ENCODE data around the gene CLCNKB. TPM values are rescaled to one million over a fixed set of nuclear protein-coding genes. Genes with fewer than 3 reads are reported as not detected.
"Not testable (repeated sequence)": the region's sequence is repeated elsewhere in the genome, so short reads cannot be mapped to it uniquely, and the experiment has no call there.

The CLCNKB gene
- total RNA-seq, 4 donors from 2014 or later, result 0.38 to 2.2 (median 1.6) TPM; not detected in 1

DNA sequence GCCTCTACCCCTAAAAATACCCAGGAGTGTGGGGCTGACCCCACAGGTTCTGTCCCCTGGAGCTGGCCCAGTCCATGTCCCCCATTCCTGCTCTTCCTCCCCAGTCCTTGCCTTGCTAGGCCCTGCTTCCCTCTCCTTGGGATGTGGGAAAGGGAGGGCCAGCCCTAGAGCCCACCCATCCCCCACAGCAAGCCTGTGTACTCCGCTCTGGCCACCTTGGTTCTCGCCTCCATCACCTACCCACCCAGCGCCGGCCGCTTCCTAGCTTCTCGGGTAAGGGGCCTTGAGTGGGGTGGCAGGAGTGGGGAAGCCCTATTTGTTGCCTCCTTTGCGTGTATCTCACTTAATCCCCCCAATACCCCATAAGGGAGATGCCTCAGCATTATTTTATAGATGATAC, 6.7 kb downstream of the CLCNKB start:
- TF ChIP-seq, protein P1, sequence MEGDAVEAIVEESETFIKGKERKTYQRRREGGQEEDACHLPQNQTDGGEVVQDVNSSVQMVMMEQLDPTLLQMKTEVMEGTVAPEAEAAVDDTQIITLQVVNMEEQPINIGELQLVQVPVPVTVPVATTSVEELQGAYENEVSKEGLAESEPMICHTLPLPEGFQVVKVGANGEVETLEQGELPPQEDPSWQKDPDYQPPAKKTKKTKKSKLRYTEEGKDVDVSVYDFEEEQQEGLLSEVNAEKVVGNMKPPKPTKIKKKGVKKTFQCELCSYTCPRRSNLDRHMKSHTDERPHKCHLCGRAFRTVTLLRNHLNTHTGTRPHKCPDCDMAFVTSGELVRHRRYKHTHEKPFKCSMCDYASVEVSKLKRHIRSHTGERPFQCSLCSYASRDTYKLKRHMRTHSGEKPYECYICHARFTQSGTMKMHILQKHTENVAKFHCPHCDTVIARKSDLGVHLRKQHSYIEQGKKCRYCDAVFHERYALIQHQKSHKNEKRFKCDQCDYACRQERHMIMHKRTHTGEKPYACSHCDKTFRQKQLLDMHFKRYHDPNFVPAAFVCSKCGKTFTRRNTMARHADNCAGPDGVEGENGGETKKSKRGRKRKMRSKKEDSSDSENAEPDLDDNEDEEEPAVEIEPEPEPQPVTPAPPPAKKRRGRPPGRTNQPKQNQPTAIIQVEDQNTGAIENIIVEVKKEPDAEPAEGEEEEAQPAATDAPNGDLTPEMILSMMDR (IDR thresholded peaks at IDR 0.05), result no peak
- DNase-seq (ENCODE audit: low spot score), result no peak
- ATAC-seq (ENCODE audit: low FRiP score), result no peak

DNA sequence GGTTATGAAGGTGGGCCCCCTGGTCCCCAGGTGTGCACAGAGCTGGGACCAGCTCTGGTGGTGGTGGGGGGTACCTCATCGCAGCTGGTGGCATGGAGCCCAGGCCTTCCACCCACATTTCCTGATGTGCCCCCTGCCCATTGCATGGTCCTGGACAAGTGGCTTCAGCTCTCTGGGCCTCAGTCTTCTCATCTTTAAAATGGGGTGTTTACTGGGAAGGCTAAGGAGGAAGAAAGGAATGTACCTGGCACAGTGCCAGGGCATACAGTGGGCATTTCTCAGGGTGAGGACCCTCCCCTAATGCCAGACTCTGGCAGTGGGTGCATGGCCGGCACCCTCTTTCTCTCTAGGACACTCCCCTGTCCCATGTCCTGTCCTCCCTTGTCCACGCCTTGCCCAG, 7.5 kb downstream of the CLCNKB start:
- no peak for DNase-seq (ENCODE audit: low spot score)
- no peak for ATAC-seq (ENCODE audit: low FRiP score)
- TF ChIP-seq, protein P1 (IDR thresholded peaks at IDR 0.05), result no peak

DNA sequence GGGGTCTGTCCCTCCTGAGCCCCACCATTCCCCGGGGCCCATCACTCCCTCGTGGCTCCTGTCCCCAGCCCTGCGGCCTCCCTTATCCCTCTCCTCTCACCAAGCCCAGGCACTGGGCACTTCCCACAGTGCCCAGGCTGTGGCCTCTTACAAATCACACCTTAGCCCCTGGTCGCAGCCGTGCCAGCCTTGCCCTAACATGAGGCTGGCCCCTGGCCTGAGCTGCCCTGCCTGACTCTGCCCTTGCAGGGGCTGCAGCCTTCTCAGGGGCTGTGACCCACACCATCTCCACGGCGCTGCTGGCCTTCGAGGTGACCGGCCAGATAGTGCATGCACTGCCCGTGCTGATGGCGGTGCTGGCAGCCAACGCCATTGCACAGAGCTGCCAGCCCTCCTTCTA, 8.4 kb downstream of the CLCNKB start:
- not testable (repeated sequence) for ATAC-seq (ENCODE audit: low FRiP score); DNase-seq (ENCODE audit: low spot score)

DNA sequence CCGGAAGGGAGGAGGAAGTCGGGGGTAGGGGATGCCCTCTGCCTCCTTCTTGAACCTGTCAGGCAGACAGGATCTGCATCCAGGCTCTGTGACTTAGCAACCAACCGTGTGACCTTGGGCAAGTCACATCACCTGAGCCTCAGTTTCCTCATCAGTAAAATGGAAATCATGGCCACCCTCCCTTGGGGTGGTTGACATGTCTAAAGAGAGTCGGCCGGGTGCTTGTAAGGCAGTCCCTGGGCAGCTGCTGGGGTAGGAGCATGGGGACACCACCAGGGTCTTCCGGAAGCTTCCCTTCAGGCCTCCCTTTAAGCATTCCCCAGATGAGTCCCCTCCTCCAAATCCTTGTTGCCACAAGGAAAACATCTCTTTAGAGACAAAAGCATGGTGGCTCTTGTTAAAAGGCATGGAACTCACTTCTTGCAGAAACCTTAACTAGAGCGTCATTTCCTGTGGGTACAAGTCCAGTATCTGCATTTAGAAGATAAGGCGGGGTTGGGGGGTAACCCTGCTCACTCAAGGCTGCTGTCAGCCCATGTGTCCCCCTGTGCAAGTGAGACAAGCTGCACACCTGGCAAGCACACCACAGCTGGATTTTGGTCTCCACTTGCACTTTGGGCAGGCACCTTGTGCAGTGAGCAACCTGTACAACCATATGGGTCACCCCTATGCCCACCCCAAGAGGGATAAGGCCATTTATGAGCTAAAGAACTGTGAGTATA, 10.4 kb downstream of the CLCNKB start:
- TF ChIP-seq, protein P1 (IDR thresholded peaks at IDR 0.05), result no peak
- DNase-seq (ENCODE audit: low spot score) (no peak), ATAC-seq (ENCODE audit: low FRiP score) (no peak)

DNA sequence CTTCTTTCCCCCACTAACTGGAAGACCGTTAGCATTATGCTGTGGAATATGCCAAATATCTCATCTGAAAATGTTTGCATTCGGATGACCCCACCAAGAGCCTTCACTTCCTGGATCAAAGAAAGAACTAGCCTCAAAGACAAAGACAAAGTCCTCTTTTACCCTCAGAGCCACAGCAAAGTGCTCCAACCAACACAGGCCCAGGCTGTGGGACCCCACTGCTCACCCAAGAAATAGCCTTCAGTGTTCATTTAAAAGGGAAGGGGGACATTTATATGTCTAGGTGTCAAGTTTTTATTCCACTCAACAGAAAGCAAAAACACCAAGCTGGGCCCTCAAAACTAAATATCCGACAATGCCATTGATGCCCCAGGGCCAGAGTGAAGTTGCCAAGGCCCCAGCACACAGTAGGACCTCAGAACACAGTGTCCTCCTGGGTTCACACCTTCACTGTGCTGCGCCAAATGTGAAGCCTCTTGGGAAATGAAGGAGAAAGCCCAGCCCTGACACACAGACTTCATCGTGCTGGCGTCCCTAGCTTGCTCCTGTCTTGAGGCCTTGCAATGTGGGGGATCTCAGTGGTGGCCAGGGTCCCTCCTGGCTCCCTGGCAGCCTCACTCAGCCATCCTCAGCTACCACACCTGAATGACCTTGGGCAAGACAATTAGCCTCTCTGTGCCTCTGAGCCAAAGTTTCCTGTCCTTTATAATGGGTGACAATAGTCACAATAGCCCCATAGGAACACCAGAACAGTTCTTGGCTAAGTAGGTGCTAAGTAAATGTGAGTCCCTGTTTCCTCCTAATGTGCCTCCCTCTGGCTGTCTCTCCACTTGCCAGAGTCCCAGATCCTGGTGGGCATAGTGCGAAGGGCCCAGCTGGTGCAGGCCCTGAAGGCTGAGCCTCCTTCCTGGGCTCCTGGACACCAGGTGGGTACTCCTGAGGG, 11.3 kb downstream of the CLCNKB start:
- TF ChIP-seq, protein P1 (IDR thresholded peaks at IDR 0.05), result no peak
- DNase-seq (ENCODE audit: low spot score) (no peak), ATAC-seq (ENCODE audit: low FRiP score) (no peak)

DNA sequence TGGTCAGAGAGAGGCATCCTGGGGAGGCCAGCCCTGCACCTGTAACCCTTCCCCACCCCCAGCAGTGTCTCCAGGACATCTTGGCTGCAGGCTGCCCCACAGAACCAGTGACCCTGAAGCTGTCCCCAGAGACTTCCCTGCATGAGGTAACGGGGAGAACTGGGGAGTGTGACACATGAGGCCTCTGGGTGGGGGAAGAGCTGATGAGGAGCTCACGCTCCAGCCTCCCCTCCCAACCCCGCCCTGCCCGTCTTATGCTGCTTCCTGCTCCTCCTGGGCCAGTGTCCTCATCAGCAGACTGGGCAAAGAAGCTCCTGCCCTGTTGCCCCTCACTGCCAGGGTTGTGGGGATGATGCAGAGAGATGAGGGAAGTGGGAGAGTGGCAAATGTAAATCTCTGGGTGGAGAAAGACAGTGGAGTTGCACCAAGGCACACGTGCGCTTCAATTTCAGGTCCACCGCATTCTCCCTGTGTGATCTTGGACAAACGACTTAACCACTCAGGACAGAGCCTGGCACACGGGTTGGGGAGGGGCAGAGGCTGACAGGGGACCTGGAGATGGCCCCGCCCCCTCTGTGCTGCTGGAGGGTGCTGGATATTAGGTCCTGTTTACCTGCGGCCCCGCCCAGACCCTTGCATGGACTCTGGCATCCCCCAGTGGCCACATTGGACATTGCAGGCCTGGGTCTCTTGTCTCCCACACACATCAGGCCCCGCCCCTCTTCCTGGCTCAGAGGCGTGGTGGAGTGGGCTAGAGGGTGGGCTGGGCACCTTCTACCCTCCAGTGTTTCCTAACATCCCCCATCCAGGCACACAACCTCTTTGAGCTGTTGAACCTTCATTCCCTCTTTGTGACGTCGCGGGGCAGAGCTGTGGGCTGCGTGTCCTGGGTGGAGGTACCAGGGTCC, 12.3 kb downstream of the CLCNKB start:
- TF ChIP-seq, protein P1 (IDR thresholded peaks at IDR 0.05), result peak in 1 of 3 donors; percentile 93
- peak; percentile 84 for DNase-seq (ENCODE audit: low spot score)
- ATAC-seq (ENCODE audit: low FRiP score), result peak; percentile 88

DNA sequence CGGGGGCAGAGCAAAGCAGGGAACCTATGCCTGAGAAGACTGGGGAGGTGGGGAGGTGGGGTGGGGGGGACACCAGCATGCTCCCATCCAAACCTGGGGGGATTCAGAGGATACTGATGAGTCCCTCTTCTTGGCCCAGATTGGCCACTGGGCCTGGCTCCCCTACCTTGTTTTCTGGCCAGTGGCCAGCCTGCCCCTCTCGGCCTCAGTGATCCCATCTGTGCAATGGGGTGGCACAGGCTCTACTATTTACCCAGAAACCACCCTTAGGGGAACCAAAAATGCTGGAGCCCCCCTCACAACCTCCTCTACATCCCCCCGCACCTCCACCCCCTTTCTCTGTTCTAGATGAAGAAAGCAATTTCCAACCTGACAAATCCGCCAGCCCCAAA, 12.9 kb downstream of the CLCNKB start:
- ATAC-seq (ENCODE audit: low FRiP score); DNase-seq (ENCODE audit: low spot score): not testable (repeated sequence)

DNA sequence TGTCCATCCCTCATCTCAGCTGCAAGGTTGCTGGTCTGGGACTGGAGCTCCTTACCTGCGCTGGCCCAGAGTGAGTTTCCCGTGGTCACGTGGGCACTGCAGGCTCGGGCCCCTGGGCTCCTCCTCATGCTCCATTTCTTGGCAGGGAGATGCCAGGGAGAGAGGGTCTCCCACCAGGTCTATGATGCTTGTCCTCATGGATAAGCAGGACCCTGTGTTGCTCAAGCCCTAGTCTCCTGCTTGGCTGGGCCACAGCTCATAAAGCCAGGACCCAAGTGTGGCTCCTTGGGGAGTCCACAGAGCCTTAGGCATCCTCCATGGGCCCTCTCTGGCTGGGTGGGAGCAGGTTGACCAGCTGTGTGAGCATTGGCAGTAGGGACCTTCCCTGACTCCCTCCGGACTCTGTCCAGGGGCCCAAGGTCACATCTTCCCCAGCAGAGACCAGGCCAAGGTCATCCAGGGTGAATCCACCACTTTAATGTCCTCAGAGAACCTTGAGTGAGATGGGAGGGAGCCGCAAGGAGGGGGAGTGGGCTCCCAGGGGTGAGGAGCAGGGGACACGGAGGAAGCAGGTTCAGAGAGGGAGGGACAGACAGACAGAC, 13.8 kb downstream of the CLCNKB start:
- DNase-seq (ENCODE audit: low spot score); ATAC-seq (ENCODE audit: low FRiP score): not testable (repeated sequence)

DNA sequence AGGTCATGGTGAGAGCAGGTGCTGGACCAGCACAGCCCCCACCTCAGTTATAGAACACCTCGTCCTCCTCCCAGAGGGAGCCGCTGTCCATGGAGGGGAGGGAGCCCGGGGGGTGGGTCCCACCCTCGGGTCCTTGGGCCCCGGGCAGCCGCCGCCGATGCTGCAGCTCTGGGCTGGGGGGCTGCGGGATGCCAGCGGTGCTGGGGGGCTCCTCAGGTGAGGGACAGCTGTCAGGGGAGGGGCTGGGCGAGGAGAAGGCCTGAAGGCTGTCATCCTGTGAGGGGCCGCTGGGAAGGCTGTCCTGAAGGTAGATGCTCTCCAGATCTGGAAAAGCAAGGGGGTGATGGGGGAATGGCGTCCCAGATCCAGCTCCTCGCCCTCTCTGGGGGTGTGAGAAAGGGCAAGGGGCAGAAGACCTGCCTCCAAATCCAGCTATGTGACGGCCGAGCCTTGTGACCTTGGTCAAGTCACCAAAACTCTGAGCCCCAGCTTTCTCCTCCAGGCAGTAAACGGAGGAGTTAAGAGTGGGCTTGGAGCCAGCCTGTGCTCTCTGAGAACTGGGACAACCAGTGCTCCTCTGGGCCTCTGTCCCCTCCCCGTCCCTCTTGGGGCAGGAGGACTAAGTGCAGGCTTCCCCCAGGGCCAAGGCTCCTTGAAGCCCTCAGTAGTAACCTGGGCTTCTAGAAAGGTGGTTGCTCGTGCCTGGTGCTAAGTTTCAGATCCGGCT, 15.0 kb downstream of the CLCNKB start:
- not testable (repeated sequence) for DNase-seq (ENCODE audit: low spot score)
- peak; percentile 16 for ATAC-seq (ENCODE audit: low FRiP score)

Measured in omental fat pad (tissue), 4 donors.